ENCODE data around the gene CDH23.

The CDH23 gene

DNA sequence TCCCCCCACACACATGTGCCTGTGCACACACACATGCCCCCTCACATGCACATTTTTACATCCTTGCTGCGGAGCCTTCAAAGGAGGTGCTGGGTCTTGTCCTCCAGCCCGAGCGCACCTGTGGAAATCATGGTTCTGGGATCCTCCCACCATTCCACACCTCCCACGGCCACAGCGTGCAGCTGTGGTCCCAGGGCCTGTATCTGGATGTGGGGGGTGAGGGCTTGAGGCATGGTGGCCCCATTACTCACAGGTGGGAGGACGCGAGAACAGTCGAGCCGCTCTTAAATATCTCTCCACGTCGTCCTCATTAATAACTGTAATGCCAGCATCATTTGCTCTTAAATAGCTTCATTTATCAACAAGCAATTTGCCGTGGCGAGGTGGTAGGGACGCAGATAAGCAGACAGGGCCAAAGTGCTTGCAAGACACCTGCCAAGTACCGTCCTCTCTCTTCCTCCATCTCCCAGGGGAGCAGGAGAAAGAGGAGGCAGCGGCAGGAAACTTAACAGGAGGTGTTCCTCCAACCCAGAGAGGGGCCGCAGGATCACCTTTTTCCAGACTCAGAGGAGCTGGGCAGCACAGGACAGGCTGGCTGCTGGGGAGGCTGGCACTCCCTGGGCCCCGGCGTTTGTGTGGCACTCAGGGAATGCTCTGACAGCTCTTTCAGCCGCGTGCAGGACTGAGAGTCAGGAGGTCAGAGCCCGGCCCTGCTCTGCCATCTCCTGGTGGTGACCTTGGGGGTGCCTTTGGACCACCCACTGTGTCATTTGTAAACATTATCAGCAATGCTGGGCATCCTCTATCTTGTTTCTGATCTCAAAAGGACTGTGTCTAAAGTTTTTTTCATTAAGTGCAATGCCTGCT is 87.4 kb downstream of the CDH23 start:
- Histone ChIP-seq H3K27me3 (no peaks in the 10 kb centered on the region), H3K4me3 (ENCODE audit: low read depth in 1 of 2, low read length in 1 of 2) (no peak overlapping the region), H3K4me1 (ENCODE audit: control insufficient read depth in 1 of 2, insufficient read depth in 1 of 2, low read depth in 1 of 2, low read length in 1 of 2) (no peaks in the 10 kb centered on the region), H3K27ac (no peak overlapping the region), H3K36me3 (no peaks in the 10 kb centered on the region), H3K9me3 (no peaks in the 10 kb centered on the region)
- no peak for TF ChIP-seq CTCF (IDR thresholded peaks at IDR 0.05)

- TF ChIP-seq CTCF (IDR thresholded peaks at IDR 0.05) = no peak
- Histone ChIP-seq H3K27ac (no peak overlapping the region), H3K4me3 (ENCODE audit: low read depth in 1 of 2, low read length in 1 of 2) (no peak overlapping the region), H3K27me3 (no peaks in the 10 kb centered on the region), H3K36me3 (no peaks in the 10 kb centered on the region), H3K9me3 (no peaks in the 10 kb centered on the region), H3K4me1 (ENCODE audit: control insufficient read depth in 1 of 2, insufficient read depth in 1 of 2, low read depth in 1 of 2, low read length in 1 of 2) (no peaks in the 10 kb centered on the region)
These were observed 89.9 kb downstream of the CDH23 start for GRCh38 chr10:71486484-71487114.

GRCh38 chr10:71487726-71488125 is 91.0 kb downstream of the CDH23 start:
- H3K36me3 ChIP-seq = no peaks in the 10 kb centered on the region
- H3K27ac ChIP-seq = no peak overlapping the region
- no peak overlapping the region for H3K4me3 ChIP-seq (ENCODE audit: low read depth in 1 of 2, low read length in 1 of 2)
- no peak for TF ChIP-seq CTCF (IDR thresholded peaks at IDR 0.05)
- no peaks in the 10 kb centered on the region for H3K9me3 ChIP-seq
- no peaks in the 10 kb centered on the region for H3K27me3 ChIP-seq
- H3K4me1 ChIP-seq (ENCODE audit: control insufficient read depth in 1 of 2, insufficient read depth in 1 of 2, low read depth in 1 of 2, low read length in 1 of 2) = no peaks in the 10 kb centered on the region

DNA sequence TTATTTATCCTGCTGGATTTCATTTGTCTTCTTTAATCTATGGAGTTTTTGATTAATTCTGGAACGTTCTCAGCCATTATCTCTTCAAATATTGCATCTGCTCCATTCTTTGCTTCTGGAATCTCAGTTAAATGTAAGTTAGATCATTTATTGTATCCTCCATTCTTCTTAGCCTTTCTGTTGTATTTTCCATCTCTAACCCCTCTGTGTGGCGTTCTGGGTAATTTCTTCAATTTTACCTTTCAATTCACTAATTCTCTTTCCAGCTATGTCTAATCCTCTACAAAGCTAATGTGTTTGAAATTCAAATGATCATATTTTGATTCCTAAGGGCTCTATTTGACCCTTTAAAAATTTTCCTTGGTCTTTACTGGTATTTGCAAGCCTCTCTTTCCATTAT is 92.4 kb downstream of the CDH23 start:
- no peak for TF ChIP-seq CTCF (IDR thresholded peaks at IDR 0.05)
- Histone ChIP-seq H3K4me3 (ENCODE audit: low read depth in 1 of 2, low read length in 1 of 2) (no peak overlapping the region), H3K36me3 (no peaks in the 10 kb centered on the region), H3K27me3 (no peaks in the 10 kb centered on the region), H3K9me3 (no peaks in the 10 kb centered on the region), H3K27ac (no peak overlapping the region), H3K4me1 (ENCODE audit: control insufficient read depth in 1 of 2, insufficient read depth in 1 of 2, low read depth in 1 of 2, low read length in 1 of 2) (no peaks in the 10 kb centered on the region)

- Histone ChIP-seq H3K4me3 (ENCODE audit: low read depth in 1 of 2, low read length in 1 of 2) (no peak overlapping the region), H3K4me1 (ENCODE audit: control insufficient read depth in 1 of 2, insufficient read depth in 1 of 2, low read depth in 1 of 2, low read length in 1 of 2) (no peaks in the 10 kb centered on the region), H3K36me3 (no peaks in the 10 kb centered on the region), H3K9me3 (no peaks in the 10 kb centered on the region), H3K27me3 (no peaks in the 10 kb centered on the region), H3K27ac (no peak overlapping the region)
- no peak for TF ChIP-seq CTCF (IDR thresholded peaks at IDR 0.05)
These were observed 96.2 kb downstream of the CDH23 start for GRCh38 chr10:71492872-71493271.

Data from neutrophil (primary cell).